NCI-H1417 treated with DMSO at 0.1 percent for 48 hours (cell line): ENCODE data around the gene RHNO1.

ENCODE experiments used
- DNase-seq: peaks from one replicate; lab custom pipeline; 2025; lab: John Stamatoyannopoulos, UW

Gene RHNO1

GRCh38 chr12:2902272-2902880, 25.4 kb downstream of the RHNO1 start:
- no peak for DNase-seq

- no peak for DNase-seq
These were observed 27.2 kb downstream of the RHNO1 start for GRCh38 chr12:2904260-2904659.

GRCh38 chr12:2912216-2912575, 35.2 kb downstream of the RHNO1 start:
- no peak for DNase-seq

GRCh38 chr12:2919249-2919648, 42.2 kb downstream of the RHNO1 start:
- no peak for DNase-seq

GRCh38 chr12:2922329-2922728, 45.3 kb downstream of the RHNO1 start:
- no peak for DNase-seq

GRCh38 chr12:2923057-2923456, 46.0 kb downstream of the RHNO1 start:
- DNase-seq, result no peak

- DNase-seq, result no peak
These were observed 47.0 kb downstream of the RHNO1 start for GRCh38 chr12:2924019-2924418.

- no peak for DNase-seq
These were observed 48.4 kb downstream of the RHNO1 start for GRCh38 chr12:2925322-2925995.

- no peak for DNase-seq
These were observed 53.8 kb downstream of the RHNO1 start for GRCh38 chr12:2930865-2931264.

GRCh38 chr12:2933586-2933985, 56.6 kb downstream of the RHNO1 start:
- DNase-seq, result no peak

GRCh38 chr12:2934371-2934770, 57.3 kb downstream of the RHNO1 start:
- no peak for DNase-seq

GRCh38 chr12:2936301-2936700, 59.3 kb downstream of the RHNO1 start:
- DNase-seq, result no peak

- no peak for DNase-seq
These were observed 60.5 kb downstream of the RHNO1 start for GRCh38 chr12:2937500-2937899.
